Measurements from ENCODE around the gene SLFN5. TPM values are rescaled to one million over a fixed set of nuclear protein-coding genes. Genes with fewer than 3 reads are reported as not detected.

SLFN5 gene
- total RNA-seq, 4 donors from 2014 or later, result 6.8 to 35.5 (median 11.4) TPM

- Histone ChIP-seq H3K36me3 (no peaks in the 10 kb centered on the region), H3K9me3 (no peaks in the 10 kb centered on the region), H3K4me3 (no peak overlapping the region), H3K4me1 (no peaks in the 10 kb centered on the region), H3K27me3 (no peaks in the 10 kb centered on the region), H3K27ac (peak overlapping the region; percentile 65 to 76 (median 73))
- peak in 1 of 3 donors; percentile 20 for DNase-seq
- TF ChIP-seq CTCF (IDR thresholded peaks at IDR 0.05) (no peak), POLR2A (IDR thresholded peaks at IDR 0.05) (no peak)
These were observed 28.7 kb upstream of the SLFN5 start for GRCh38 chr17:35214192-35214591.

GRCh38 chr17:35214631-35215273 lies 28.1 kb upstream of the SLFN5 start:
- DNase-seq, result no peak
- peak overlapping the region; percentile 65 to 76 (median 73) for H3K27ac ChIP-seq

GRCh38 chr17:35217107-35217506 lies 25.8 kb upstream of the SLFN5 start:
- peak overlapping the region in 1 of 4 donors; percentile 11 for H3K27ac ChIP-seq
- DNase-seq, result no peak
- H3K4me3 ChIP-seq, result no peak overlapping the region
- H3K9me3 ChIP-seq, result no peaks in the 10 kb centered on the region
- H3K36me3 ChIP-seq, result no peaks in the 10 kb centered on the region
- H3K4me1 ChIP-seq, result no peaks in the 10 kb centered on the region
- no peaks in the 10 kb centered on the region for H3K27me3 ChIP-seq
- no peak for TF ChIP-seq POLR2A (IDR thresholded peaks at IDR 0.05)
- TF ChIP-seq CTCF (IDR thresholded peaks at IDR 0.05), result no peak

More at GRCh38 chr17:35214631-35215273, 28.1 kb upstream of the SLFN5 start:
- H3K27me3 ChIP-seq, result no peaks in the 10 kb centered on the region
- H3K9me3 ChIP-seq, result no peaks in the 10 kb centered on the region
- H3K4me3 ChIP-seq, result no peak overlapping the region
- TF ChIP-seq CTCF (IDR thresholded peaks at IDR 0.05), result no peak
- TF ChIP-seq POLR2A (IDR thresholded peaks at IDR 0.05), result no peak
- no peaks in the 10 kb centered on the region for H3K36me3 ChIP-seq
- no peaks in the 10 kb centered on the region for H3K4me1 ChIP-seq

- no peak for TF ChIP-seq POLR2A (IDR thresholded peaks at IDR 0.05)
- no peak for TF ChIP-seq CTCF (IDR thresholded peaks at IDR 0.05)
- H3K36me3 ChIP-seq, result no peaks in the 10 kb centered on the region
- H3K9me3 ChIP-seq, result peaks cover 0 to 6% (median 0%) of the 10 kb centered on the region in 4 donors
- no peak for DNase-seq
- no peaks in the 10 kb centered on the region for H3K27me3 ChIP-seq
- no peaks in the 10 kb centered on the region for H3K4me1 ChIP-seq
- H3K27ac ChIP-seq, result peak overlapping the region; percentile 23 to 65 (median 42)
- no peak overlapping the region for H3K4me3 ChIP-seq
These were observed 24.0 kb upstream of the SLFN5 start for GRCh38 chr17:35218915-35219314.

- no peak overlapping the region for H3K27ac ChIP-seq
- H3K36me3 ChIP-seq, result no peaks in the 10 kb centered on the region
- H3K27me3 ChIP-seq, result no peaks in the 10 kb centered on the region
- no peaks in the 10 kb centered on the region for H3K4me1 ChIP-seq
- TF ChIP-seq CTCF (IDR thresholded peaks at IDR 0.05) (no peak), POLR2A (IDR thresholded peaks at IDR 0.05) (no peak)
- H3K9me3 ChIP-seq, result peaks cover 0 to 6% (median 0%) of the 10 kb centered on the region in 4 donors
- no peak overlapping the region for H3K4me3 ChIP-seq
- no peak for DNase-seq
These were observed 20.4 kb upstream of the SLFN5 start for GRCh38 chr17:35222452-35222851.
